HepG2 (cell line): ENCODE measurements around the gene SCP2. TPM values are rescaled to one million over a fixed set of nuclear protein-coding genes. Genes with fewer than 3 reads are reported as not detected.

ENCODE experiments used
- ATAC-seq: fragments of 200-7000 bp; cut with Tn5 transposase; 3 replicates; pipeline ENCODE4 v1.9.1; 2020; ENCODE audit warnings: mild to moderate bottlenecking, moderate library complexity
- BruUV-seq: library from RNA; stranded (reverse); fragments of 400-500 nt; replicated peaks from 2 replicates; lab custom pipeline; 2021; lab: Mats Ljungman, UMichigan
- CTCF ChIA-PET: fragments of 300-600 bp; formaldehyde crosslinking; extraction: SDS; loops from one replicate; lab custom pipeline; 2021; ENCODE audit warnings: low total read pairs, inconsistent platforms, low intra/inter-chr PET ratio; lab: Yijun Ruan, JAX
- POLR2A ChIA-PET: fragments of 350-600 bp; sonication (Branson Sonifier 250); formaldehyde crosslinking; loops from one replicate; lab custom pipeline; 2020; ENCODE audit warnings: antibody characterized with exemption, inconsistent platforms; lab: Yijun Ruan, JAX
- DNase-seq: peaks from one replicate; pipeline ENCODE4 v3.0.0-alpha.2; 2015; ENCODE audit warnings: low spot score
- FAIRE-seq: peaks from 3 replicates; lab custom pipeline; 2011; peaks lifted over from hg19 to GRCh38; lab: Jason Lieb, UNC
- H2AFZ ChIP-seq: one replicate; pipeline ENCODE4 v1.6.1; 2011; ENCODE audit warnings: low read length, inconsistent platforms
- H3K27ac ChIP-seq: fragments of 300-600 bp; 3 replicates; pipeline ENCODE4 v1.8.0; 2011; ENCODE audit warnings: mixed run types, mild to moderate bottlenecking, mixed read lengths, low read length, inconsistent platforms; ENCODE audit not compliant: insufficient read depth; ENCODE audit errors: extremely low read length
- H3K27me3 ChIP-seq, 2 experiments: fragments of 200-600 bp in 1 of 2; 2 replicates in 1 of 2; 3 replicates in 1 of 2; pipeline versions ENCODE4 v1.6.0 to v1.8.0; 2011; ENCODE audit warnings: low read length in 2 of 2, mild to moderate bottlenecking in 2 of 2, moderate library complexity in 2 of 2, inconsistent platforms in 1 of 2; ENCODE audit not compliant: insufficient read depth in 2 of 2, control insufficient read depth in 1 of 2
- H3K36me3 ChIP-seq, 2 experiments: fragments of 200-600 bp in 1 of 2; replicated peaks in 1 of 2; 2 replicates in 1 of 2; 3 replicates in 1 of 2; pipeline versions ENCODE4 v1.5.1 to v1.8.0; 2011; ENCODE audit warnings: low read length in 2 of 2, inconsistent platforms in 1 of 2; ENCODE audit not compliant: insufficient read depth in 2 of 2, control insufficient read depth in 1 of 2
- H3K4me1 ChIP-seq: 2 replicates; pipeline ENCODE4 v1.5.1; 2012; ENCODE audit warnings: low read length, inconsistent platforms; ENCODE audit not compliant: insufficient read depth
- H3K4me2 ChIP-seq: 2 replicates; pipeline ENCODE4 v1.6.0; 2011; ENCODE audit warnings: low read depth, low read length, inconsistent platforms
- H3K4me3 ChIP-seq, 3 experiments: fragments of 200-600 bp in 1 of 3; sonication (generic), shearing (Covaris generic) in 1 of 3; replicated peaks in 1 of 3; 2 replicates each; pipeline ENCODE4 v1.5.1; 2011 to 2016; ENCODE audit warnings: low read length in 3 of 3, inconsistent platforms in 2 of 3, low read depth in 2 of 3, mild to moderate bottlenecking in 2 of 3, control low read depth in 1 of 3, mixed read lengths in 1 of 3; ENCODE audit not compliant: insufficient read depth in 1 of 3
- H3K79me2 ChIP-seq: one replicate; pipeline ENCODE4 v1.6.1; 2011; ENCODE audit warnings: low read length, inconsistent platforms; ENCODE audit not compliant: insufficient read depth
- H3K9ac ChIP-seq: 2 replicates; pipeline ENCODE4 v1.6.0; 2011; ENCODE audit warnings: mild to moderate bottlenecking, low read depth, low read length, inconsistent platforms; ENCODE audit not compliant: insufficient read depth
- H3K9me3 ChIP-seq: 2 replicates; pipeline ENCODE4 v1.5.1; 2012; ENCODE audit warnings: mild to moderate bottlenecking, low read length
- H4K20me1 ChIP-seq: 2 replicates; pipeline ENCODE4 v1.6.0; 2011; ENCODE audit warnings: inconsistent platforms, mild to moderate bottlenecking, low read length, moderate library complexity; ENCODE audit not compliant: insufficient read depth
- ATAD3A ChIP-seq: sonication (generic); formaldehyde crosslinking; IDR thresholded peaks from 2 replicates; pipeline ENCODE4 v1.4.0; 2020; ENCODE audit warnings: missing genetic modification reagents
- CEBPB ChIP-seq: IDR thresholded peaks from 2 replicates; pipeline ENCODE4 v1.6.1; 2011; ENCODE audit warnings: low read depth, low read length, improper control_type of control experiment, borderline replicate concordance
- DNMT3B ChIP-seq: conservative IDR thresholded peaks from 2 replicates; pipeline ENCODE4 v1.6.1; 2016; ENCODE audit warnings: missing biosample characterization, control low read depth
- GABPB1 ChIP-seq: IDR thresholded peaks from 2 replicates; pipeline ENCODE4 v1.6.1; 2016; ENCODE audit warnings: mild to moderate bottlenecking, missing genetic modification reagents, moderate library complexity, missing compliant biosample characterization
- KAT8 ChIP-seq: IDR thresholded peaks from 2 replicates; pipeline ENCODE4 v1.6.1; 2016; ENCODE audit warnings: missing genetic modification reagents, missing compliant biosample characterization
- KDM2A ChIP-seq: sonication (generic); formaldehyde crosslinking; IDR thresholded peaks from 2 replicates; pipeline ENCODE4 v1.4.0; 2020; ENCODE audit warnings: low read depth, missing genetic modification reagents, borderline replicate concordance
- SNAPC5 ChIP-seq: sonication (generic); formaldehyde crosslinking; IDR thresholded peaks from 2 replicates; pipeline ENCODE4 v1.8.1; 2023; ENCODE audit warnings: mild to moderate bottlenecking, missing genetic modification reagents, borderline replicate concordance
- TRIM24 ChIP-seq: sonication (generic); formaldehyde crosslinking; IDR thresholded peaks from 2 replicates; pipeline ENCODE4 v1.8.0; 2022; ENCODE audit warnings: mild to moderate bottlenecking, missing genetic modification reagents
- ZFP62 ChIP-seq: sonication (generic); formaldehyde crosslinking; IDR thresholded peaks from 2 replicates; pipeline ENCODE4 v1.4.0; 2020; ENCODE audit warnings: missing genetic modification reagents
- ZNF414 ChIP-seq: sonication (generic); formaldehyde crosslinking; IDR thresholded peaks from 2 replicates; pipeline ENCODE4 v1.5.0; 2020; ENCODE audit warnings: missing genetic modification reagents
- ZNF792 ChIP-seq: IDR thresholded peaks from 2 replicates; pipeline ENCODE4 v1.6.1; 2016
- ZNF850 ChIP-seq: sonication (generic); formaldehyde crosslinking; conservative IDR thresholded peaks from 2 replicates; pipeline ENCODE4 v1.9.0; 2021; ENCODE audit warnings: mild to moderate bottlenecking, missing genetic modification reagents
- WGBS: methylation state at CpG from one replicate; pipeline ENCODE4 v1.1.6; 2017; ENCODE audit warnings: low lambda C conversion rate; 5-methylcytosine and 5-hydroxymethylcytosine counted together
- in situ Hi-C: cut with HindIII; loops from 2 replicates; pipeline ENCODE4 v1.10.0; 2017; ENCODE audit warnings: low pct_unique_long_range_greater_than_20kb; ENCODE audit not compliant: extremely low pct_ligation_motif_present
- intact Hi-C: fragments of 100-400 bp; cut with micrococcal nuclease; formaldehyde crosslinking; loops from one replicate; pipeline ENCODE4 v1.10.0; 2022; ENCODE audit not compliant: unreplicated experiment
- polyA plus RNA-seq, 8 experiments: library from polyadenylated mRNA; depleted of rRNA in 3 of 8; stranded (reverse) in 7 of 8; unstranded in 1 of 8; fragments of >200 nt; fragmentation: Illumina TruSeq in 4 of 8; extraction: Trizol in 4 of 8; gene quantifications; 2 replicates each; pipeline versions ENCODE4 v1.2.1 to v1.2.3, GENCODE V29; 2011 to 2016; ENCODE audit warnings: low read depth in 4 of 8, missing spikeins in 1 of 8, mixed read lengths in 1 of 8; ENCODE audit not compliant: insufficient read depth in 1 of 8
- total RNA-seq, 5 experiments: library from RNA; depleted of rRNA; stranded (reverse); fragments of >200 nt; fragmentation: Illumina TruSeq; extraction: Trizol; gene quantifications; 2 replicates each; pipeline ENCODE4 v1.2.3, GENCODE V29; 2016; ENCODE audit warnings: low read depth in 1 of 5

The SCP2 gene
- total and polyA plus RNA-seq, 2 of the 13 experiments (the other 11 are each of a cell fraction or from before 2014, with no cell fraction given), result 59.0 to 133 TPM

- intact Hi-C loops, result no loop called here
- WGBS, result 73% methylated on average over 16 of the region's 19 CpGs
- in situ Hi-C loops, result no loop called here
- no peak for DNase-seq
- peak overlapping the region in 1 of 3 experiments; percentile 17; a peak in 1 of 6 replicates for H3K4me3 ChIP-seq
- H3K4me2 ChIP-seq, result peak overlapping the region; percentile 34; the same call in 1 of the 2 replicates
- H3K27ac ChIP-seq, result no peak overlapping the region
- H4K20me1 ChIP-seq, result no peaks in the 10 kb centered on the region
- TF ChIP-seq SNAPC5 (CRISPR knock-in tag) (no peak), KDM2A (CRISPR knock-in tag) (0 out of 2 replicates have a peak, but pooled peaks have one; percentile 3), CEBPB (peak; percentile 2; the same call in 1 of the 2 replicates), GABPB1 (CRISPR knock-in tag) (0 out of 2 replicates have a peak, but pooled peaks have one; percentile 11)
- no TSS peak for BruUV-seq
- no peaks in the 10 kb centered on the region for H3K36me3 ChIP-seq
- H3K4me1 ChIP-seq, result no peaks in the 10 kb centered on the region
- ATAC-seq, result peak; percentile 16; the same call in 2 of the 3 replicates
- no peak overlapping the region for H3K9ac ChIP-seq
- ChIA-PET POLR2A (no interaction called here), CTCF (no interaction called here)
- FAIRE-seq, result no peak
- H3K79me2 ChIP-seq, result no peaks in the 10 kb centered on the region
- no peak overlapping the region for H2AFZ ChIP-seq
- no peaks in the 10 kb centered on the region for H3K9me3 ChIP-seq
- H3K27me3 ChIP-seq, result peaks cover 4 to 15% of the 10 kb centered on the region in 2 experiments; a peak in 4 of 5 replicates
Observed at GRCh38 chr1:53061123-53061858, 134.2 kb downstream of the SCP2 start.

- H3K9me3 ChIP-seq, result no peaks in the 10 kb centered on the region
- FAIRE-seq (no peak), DNase-seq (no peak), ATAC-seq (peak; percentile 40)
- no peak within 1 kb of the TSS for H3K9ac ChIP-seq
- H2AFZ ChIP-seq, result no peak within 1 kb of the TSS
- no peak within 1 kb of the TSS for H3K27ac ChIP-seq
- in situ Hi-C loops, result no loop called here
- intact Hi-C loops, result no loop called here
- peaks cover 4 to 15% of the 10 kb centered on the region in 2 experiments; a peak in 4 of 5 replicates for H3K27me3 ChIP-seq
- 60% methylated on average over 41 of the region's 73 CpGs for WGBS
- CTCF ChIA-PET, result no interaction called here
- BruUV-seq, result no TSS peak
- H4K20me1 ChIP-seq, result no peaks in the 10 kb centered on the region
- no peaks in the 10 kb centered on the region for H3K4me1 ChIP-seq
- H3K4me2 ChIP-seq, result peak within 1 kb of the TSS; percentile 34; the same call in 1 of the 2 replicates
- no peaks in the 10 kb centered on the region for H3K79me2 ChIP-seq
- POLR2A ChIA-PET, result no interaction called here
- peak within 1 kb of the TSS in 2 of 3 experiments; percentile 17 to 25; a peak in 2 of 6 replicates for H3K4me3 ChIP-seq
- H3K36me3 ChIP-seq, result no peaks in the 10 kb centered on the region
- TF ChIP-seq ZFP62 (CRISPR knock-in tag) (no peak), ZNF792 (no peak), ZNF414 (CRISPR knock-in tag) (no peak), TRIM24 (CRISPR knock-in tag) (no peak), KAT8 (no peak), DNMT3B (CRISPR knock-in tag) (no peak), ATAD3A (no peak), ZNF850 (no peak)
Observed at GRCh38 chr1:53061859-53062707, 135.0 kb downstream of the SCP2 start, which contains the start of gene PODN. TSS of gene PODN (plus strand) at chr1:53062213. CDS start at chr1:53069856, 7,643 bp downstream.
